DOHH2 (cell line): ENCODE data around the gene MYO15A.

Source experiments
- H3F3A ChIP-seq: fragments of 200-600 bp; sonication (generic), shearing (Covaris generic); 2 replicates; pipeline ENCODE4 v1.6.0; 2016; ENCODE audit warnings: antibody characterized with exemption, mild to moderate bottlenecking; ENCODE audit not compliant: control insufficient read depth, insufficient read depth
- H3K27ac ChIP-seq: fragments of 200-600 bp; sonication (generic); 2 replicates; pipeline ENCODE4 v1.5.1; 2014; ENCODE audit warnings: low read depth, mild to moderate bottlenecking, low read length, moderate library complexity
- H3K27me3 ChIP-seq: fragments of 200-600 bp; sonication (generic); 2 replicates; pipeline ENCODE4 v1.6.1; 2014; ENCODE audit warnings: mild to moderate bottlenecking, low read length, mixed read lengths; ENCODE audit not compliant: control insufficient read depth
- H3K36me3 ChIP-seq: fragments of 200-600 bp; sonication (generic); 2 replicates; pipeline ENCODE4 v1.6.1; 2014; ENCODE audit warnings: mild to moderate bottlenecking, low read length, moderate library complexity, mixed read lengths; ENCODE audit not compliant: control insufficient read depth
- H3K4me1 ChIP-seq: fragments of 200-600 bp; sonication (generic); 2 replicates; pipeline ENCODE4 v1.6.1; 2014; ENCODE audit warnings: mild to moderate bottlenecking, low read length, mixed read lengths; ENCODE audit not compliant: control insufficient read depth
- H3K4me2 ChIP-seq: fragments of 200-600 bp; sonication (generic); 2 replicates; pipeline ENCODE4 v1.6.0; 2014; ENCODE audit warnings: mild to moderate bottlenecking, low read length, moderate library complexity
- H3K4me3 ChIP-seq: fragments of 200-600 bp; sonication (generic); 2 replicates; pipeline ENCODE4 v1.5.1; 2014; ENCODE audit warnings: mild to moderate bottlenecking, low read length, mixed read lengths
- H3K79me2 ChIP-seq: fragments of 200-600 bp; sonication (generic); 2 replicates; pipeline ENCODE4 v1.6.1; 2014; ENCODE audit warnings: mild to moderate bottlenecking, low read length, mixed read lengths; ENCODE audit not compliant: control insufficient read depth
- H3K9me2 ChIP-seq: fragments of 200-600 bp; sonication (generic); replicated peaks from 2 replicates; pipeline ENCODE4 v1.6.1; 2014; ENCODE audit warnings: mild to moderate bottlenecking, low read length, mixed read lengths; ENCODE audit not compliant: control insufficient read depth
- H3K9me3 ChIP-seq: fragments of 200-600 bp; sonication (generic); 2 replicates; pipeline ENCODE4 v1.6.1; 2014; ENCODE audit warnings: antibody characterized with exemption, low read length, mixed read lengths; ENCODE audit not compliant: control insufficient read depth, insufficient read depth
- H4K20me1 ChIP-seq: fragments of 200-600 bp; sonication (generic); 2 replicates; pipeline ENCODE4 v1.6.0; 2014; ENCODE audit warnings: low read depth, mild to moderate bottlenecking, antibody characterized with exemption, low read length, moderate library complexity; ENCODE audit not compliant: control insufficient read depth, insufficient read depth
- EZH2phosphoT487 ChIP-seq: fragments of 200-600 bp; sonication (generic); IDR thresholded peaks from 2 replicates; pipeline ENCODE4 v1.6.1; 2017; ENCODE audit warnings: borderline replicate concordance, mild to moderate bottlenecking, antibody characterized with exemption, low read length, moderate library complexity, mixed read lengths
- TF ChIP-seq, protein P1 (sequence below): fragments of 200-600 bp; sonication (generic); IDR thresholded peaks from one replicate; pipeline ENCODE4 v1.5.1; 2014; ENCODE audit warnings: antibody characterized with exemption, mild to moderate bottlenecking, low read depth, low read length; ENCODE audit not compliant: poor library complexity, severe bottlenecking

MYO15A gene

DNA sequence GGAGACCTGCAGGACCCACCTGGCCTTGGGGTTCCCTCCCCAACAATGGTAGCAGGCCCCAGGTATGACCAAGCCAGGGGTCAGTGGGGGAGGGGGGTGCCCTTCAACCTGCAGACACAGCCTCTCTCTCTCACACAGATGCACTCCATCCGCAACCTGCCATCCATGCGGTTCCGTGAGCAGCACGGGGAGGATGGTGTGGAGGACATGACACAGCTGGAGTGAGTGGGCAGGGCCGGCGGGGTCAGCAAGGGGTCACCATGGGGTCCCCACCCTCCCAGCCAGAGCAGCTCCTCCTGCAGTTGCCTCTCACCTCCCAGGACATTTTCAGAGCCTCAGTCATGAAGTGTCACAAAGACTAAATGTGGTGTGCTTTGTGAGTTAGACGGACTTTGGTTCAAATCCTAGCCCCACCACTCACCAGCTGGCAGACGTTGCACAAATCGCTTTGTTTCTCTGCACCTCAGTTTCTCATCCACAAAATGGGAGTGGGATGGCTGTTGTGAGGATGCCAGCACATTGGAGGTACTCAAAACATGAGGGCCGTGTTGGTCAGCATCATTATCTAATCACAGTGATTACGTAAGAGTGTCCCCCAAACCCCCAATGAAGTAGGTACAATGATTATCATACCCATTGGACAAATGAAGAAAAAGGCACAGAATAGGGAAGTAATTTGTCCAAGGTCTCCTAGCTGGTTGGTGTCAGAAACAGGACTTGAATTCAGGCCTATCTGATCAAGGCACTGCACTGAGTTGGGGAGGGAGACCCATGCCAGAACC lies 16.0 kb downstream of the MYO15A start:
- Histone ChIP-seq H3F3A (no peaks in the 10 kb centered on the region), H3K4me3 (no peak overlapping the region), H3K4me1 (no peaks in the 10 kb centered on the region), H3K9me2 (no peaks in the 10 kb centered on the region), H3K9me3 (no peaks in the 10 kb centered on the region; the same call in 1 of the 2 replicates), H3K79me2 (no peaks in the 10 kb centered on the region), H4K20me1 (no peaks in the 10 kb centered on the region), H3K4me2 (no peak overlapping the region), H3K27ac (no peak overlapping the region), H3K27me3 (peaks cover 3% of the 10 kb centered on the region; the same call in 1 of the 2 replicates), H3K36me3 (no peaks in the 10 kb centered on the region)
- no peak for TF ChIP-seq EZH2phosphoT487
- TF ChIP-seq, protein P1, sequence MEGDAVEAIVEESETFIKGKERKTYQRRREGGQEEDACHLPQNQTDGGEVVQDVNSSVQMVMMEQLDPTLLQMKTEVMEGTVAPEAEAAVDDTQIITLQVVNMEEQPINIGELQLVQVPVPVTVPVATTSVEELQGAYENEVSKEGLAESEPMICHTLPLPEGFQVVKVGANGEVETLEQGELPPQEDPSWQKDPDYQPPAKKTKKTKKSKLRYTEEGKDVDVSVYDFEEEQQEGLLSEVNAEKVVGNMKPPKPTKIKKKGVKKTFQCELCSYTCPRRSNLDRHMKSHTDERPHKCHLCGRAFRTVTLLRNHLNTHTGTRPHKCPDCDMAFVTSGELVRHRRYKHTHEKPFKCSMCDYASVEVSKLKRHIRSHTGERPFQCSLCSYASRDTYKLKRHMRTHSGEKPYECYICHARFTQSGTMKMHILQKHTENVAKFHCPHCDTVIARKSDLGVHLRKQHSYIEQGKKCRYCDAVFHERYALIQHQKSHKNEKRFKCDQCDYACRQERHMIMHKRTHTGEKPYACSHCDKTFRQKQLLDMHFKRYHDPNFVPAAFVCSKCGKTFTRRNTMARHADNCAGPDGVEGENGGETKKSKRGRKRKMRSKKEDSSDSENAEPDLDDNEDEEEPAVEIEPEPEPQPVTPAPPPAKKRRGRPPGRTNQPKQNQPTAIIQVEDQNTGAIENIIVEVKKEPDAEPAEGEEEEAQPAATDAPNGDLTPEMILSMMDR = no peak

DNA sequence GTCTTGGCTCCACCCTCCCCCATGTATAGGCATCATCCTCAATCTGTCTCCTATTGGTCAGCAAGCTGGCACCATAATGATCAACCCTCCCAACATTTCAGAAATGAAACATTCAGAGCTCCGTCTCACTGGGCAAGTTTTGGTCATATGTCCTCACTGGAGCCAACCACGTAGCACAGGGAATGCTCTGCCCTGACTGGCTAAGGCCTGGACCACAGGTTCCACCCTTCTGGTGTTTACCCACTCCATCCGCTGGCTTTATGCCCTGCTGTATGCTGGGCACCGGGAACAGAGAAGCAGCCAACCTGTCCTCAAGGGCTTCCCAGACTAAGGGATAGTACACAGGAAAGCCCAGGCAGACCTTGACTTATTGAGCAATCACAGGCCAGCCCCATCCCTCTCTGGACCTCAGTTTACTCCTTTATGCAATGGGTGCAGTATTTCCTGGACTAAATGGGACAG lies 20.5 kb downstream of the MYO15A start:
- no peak overlapping the region for H3K4me2 ChIP-seq
- no peaks in the 10 kb centered on the region for H4K20me1 ChIP-seq
- H3K9me2 ChIP-seq = no peaks in the 10 kb centered on the region
- no peaks in the 10 kb centered on the region for H3K4me1 ChIP-seq
- H3K9me3 ChIP-seq = no peaks in the 10 kb centered on the region
- H3K36me3 ChIP-seq = no peaks in the 10 kb centered on the region
- H3K27me3 ChIP-seq = peaks cover 3% of the 10 kb centered on the region; the same call in 1 of the 2 replicates
- H3K4me3 ChIP-seq = no peak overlapping the region
- no peaks in the 10 kb centered on the region for H3F3A ChIP-seq
- no peak overlapping the region for H3K27ac ChIP-seq
- TF ChIP-seq, protein P1 = no peak
- TF ChIP-seq EZH2phosphoT487 = no peak
- H3K79me2 ChIP-seq = no peaks in the 10 kb centered on the region

DNA sequence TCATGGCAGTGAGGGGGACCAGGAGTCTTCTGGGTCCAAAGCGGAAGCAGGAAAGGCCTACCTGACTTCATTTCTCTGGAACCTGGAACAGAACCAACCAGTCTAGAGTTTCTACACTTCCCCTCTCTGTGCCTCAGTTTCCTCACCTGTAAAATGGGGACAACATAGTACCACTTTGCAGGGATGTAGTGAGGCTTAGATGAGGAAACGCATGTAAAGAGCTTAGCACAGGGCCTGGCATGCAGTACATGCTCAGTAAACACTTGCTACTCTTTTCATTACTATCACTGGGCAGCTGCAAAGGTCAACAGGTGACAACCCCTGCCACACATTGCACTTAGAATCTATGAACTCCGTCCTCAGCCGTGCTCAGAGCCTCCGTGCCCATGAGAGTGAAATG lies 24.2 kb downstream of the MYO15A start:
- Histone ChIP-seq H3K27me3 (no peaks in the 10 kb centered on the region), H3F3A (no peaks in the 10 kb centered on the region), H3K4me3 (no peak overlapping the region), H3K4me2 (no peak overlapping the region), H3K79me2 (no peaks in the 10 kb centered on the region), H3K27ac (no peak overlapping the region), H3K9me3 (no peaks in the 10 kb centered on the region), H4K20me1 (no peaks in the 10 kb centered on the region), H3K36me3 (no peaks in the 10 kb centered on the region), H3K4me1 (no peaks in the 10 kb centered on the region), H3K9me2 (no peaks in the 10 kb centered on the region)
- no peak for TF ChIP-seq EZH2phosphoT487
- TF ChIP-seq, protein P1 = no peak
